GM21619 (cell line): Measurements from ENCODE around the gene CHML.
A peak's percentile ranks its signal among the peaks of the same experiment; 100 is the strongest.

Experiments
- ATAC-seq: cut with Tn5 transposase; IDR thresholded peaks from one replicate; pipeline ENCODE4 v1.9.1; 2021; ENCODE audit not compliant: unreplicated experiment

CHML gene

DNA sequence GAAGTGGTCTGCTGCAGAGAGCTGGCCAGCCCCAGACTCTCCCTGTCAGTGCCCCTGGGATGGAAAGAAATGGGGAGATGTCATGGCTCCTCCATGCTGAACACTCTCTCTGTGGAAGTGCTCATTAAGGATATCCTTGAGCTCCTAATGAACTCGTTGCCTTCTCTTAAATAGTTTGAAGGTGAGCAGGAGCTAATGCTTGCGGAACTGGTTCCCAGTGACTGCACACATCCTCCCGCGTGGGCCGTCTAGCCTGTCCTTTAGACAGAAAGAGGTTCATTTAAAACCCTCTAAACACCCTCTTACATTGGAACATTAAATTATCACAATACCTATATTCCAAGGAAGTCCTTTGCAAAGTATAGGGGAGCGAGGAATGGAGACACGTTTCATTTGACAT is 6.0 kb upstream of the CHML start:
- no peak for ATAC-seq

DNA sequence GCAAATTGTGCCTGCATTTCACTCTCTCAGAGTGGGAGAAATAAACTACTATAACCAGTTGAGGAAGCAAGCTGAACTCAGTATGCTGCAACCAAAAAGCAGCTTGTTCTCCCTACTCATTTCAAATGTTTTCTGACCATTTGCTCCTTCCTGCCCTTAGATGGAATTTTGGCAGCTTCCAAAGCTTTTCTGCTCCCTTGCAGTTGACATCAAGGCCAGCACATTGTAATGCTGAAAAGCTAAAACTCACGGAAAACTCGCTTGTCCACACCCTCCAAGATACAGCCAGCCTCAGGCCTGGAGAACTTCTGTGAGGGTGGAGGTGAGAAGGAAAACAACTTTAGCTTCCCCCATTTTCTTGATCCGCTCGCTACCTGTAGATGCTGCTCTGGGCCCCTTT is 5.0 kb upstream of the CHML start:
- ATAC-seq, result no peak

DNA sequence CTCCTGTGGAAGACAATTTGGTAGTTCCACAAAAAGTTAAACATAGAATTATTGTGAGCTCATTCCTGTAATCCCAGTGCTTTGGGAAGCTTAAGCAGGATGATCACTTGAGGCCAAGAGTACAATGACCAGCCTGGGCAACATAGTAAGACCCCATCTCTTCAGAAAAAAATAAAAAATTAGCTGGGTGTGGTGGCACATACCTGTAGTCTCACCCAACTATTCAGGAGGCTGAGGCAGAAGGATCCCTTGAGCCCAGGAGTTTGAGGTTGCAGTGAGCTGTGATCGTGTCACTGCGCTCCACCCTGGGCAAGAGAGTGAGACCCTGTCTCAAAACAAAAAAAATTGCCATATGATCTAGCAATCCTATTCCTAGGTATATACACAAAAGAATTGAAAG is 4.1 kb upstream of the CHML start:
- no peak for ATAC-seq

DNA sequence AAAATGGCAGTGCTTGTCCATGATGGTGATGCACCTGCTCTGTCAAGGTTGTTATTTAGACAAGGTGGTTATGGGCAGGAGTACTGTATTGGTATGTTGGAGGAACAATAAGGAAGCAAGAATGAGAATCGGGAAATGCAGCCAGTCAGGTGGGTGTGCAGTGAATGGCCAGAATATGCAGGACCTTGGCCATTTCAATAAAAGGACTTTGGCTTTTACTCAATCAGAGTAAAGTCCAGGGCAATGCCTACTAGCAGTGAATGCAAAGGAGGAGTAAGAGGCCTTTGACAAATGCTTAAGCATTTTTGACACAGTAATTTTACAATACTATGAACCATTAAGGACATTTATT is 2.4 kb upstream of the CHML start:
- ATAC-seq, result no peak

DNA sequence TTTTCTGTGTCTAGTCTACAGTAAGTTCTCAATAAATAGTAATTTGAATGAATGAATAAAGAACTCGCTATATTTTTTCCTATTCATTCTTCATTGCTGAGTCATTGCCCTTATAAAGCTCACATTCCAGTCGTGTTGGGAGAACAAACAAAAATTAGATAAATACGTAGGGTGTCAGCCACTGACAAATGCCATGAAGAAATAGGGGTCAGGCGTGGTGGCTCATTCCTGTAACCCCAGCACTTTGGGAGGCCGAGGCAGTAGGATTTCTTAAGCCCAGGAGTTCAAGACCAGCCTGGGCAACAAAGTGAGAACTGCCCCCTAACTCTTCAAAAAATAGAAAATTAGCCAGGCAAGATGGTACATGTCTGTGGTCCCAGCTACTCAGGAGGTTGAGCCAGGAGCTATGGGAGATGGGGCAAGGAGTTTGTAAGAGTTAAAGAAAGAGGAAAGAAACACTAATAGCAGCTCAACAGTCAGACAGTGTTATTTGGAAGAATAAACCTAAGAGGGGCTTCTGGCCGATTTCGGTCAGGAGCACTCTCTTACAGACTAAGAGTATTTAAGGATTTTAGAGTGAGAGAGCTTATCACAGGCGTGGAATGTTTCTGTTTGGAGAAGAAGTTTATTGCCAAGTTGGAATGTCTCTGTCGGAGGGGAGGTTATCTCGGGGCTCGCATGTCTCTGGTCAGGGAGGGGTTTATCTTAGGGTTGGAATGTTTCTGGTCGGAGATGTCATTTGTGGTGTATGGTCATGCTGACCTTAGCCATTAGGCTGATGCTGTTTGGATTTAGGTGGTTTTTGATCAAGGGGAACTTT is 1.8 kb upstream of the CHML start:
- ATAC-seq, result no peak

DNA sequence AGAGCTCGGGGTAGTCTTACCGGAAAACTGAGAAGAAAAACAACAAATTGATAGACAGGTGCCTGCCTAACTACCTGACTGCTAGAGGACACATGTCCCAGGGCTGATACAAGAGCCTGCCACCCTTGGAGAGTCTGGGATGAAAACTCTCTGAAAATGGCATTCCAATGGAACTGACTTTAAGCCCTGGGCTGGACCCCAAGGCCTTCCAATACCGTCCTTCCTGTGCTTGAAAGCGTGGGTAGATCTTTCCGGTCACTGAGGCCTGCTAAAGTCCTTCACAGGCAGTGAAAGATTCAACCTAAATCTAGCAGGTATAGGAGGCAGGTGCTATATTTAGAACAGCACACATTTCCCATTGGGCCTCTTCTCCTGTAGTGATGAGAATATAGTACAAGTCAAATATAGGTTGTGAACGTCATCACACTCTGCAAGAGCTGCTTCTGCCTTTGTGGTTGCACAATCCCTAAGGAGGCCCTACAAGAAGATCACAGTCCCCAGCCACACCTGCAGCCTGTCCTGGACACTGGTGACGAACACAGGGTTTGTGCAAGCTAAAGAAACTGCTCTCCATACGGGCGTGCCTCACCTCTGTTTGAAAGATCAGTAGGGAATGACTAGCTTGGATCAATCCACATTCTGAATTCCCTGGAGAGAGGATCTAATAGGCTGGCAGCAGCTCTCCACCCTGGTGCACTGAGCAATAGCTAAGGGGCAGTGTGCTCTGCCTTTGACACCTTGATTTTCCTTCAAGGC is 876 bp upstream of the CHML start:
- ATAC-seq, result no peak

DNA sequence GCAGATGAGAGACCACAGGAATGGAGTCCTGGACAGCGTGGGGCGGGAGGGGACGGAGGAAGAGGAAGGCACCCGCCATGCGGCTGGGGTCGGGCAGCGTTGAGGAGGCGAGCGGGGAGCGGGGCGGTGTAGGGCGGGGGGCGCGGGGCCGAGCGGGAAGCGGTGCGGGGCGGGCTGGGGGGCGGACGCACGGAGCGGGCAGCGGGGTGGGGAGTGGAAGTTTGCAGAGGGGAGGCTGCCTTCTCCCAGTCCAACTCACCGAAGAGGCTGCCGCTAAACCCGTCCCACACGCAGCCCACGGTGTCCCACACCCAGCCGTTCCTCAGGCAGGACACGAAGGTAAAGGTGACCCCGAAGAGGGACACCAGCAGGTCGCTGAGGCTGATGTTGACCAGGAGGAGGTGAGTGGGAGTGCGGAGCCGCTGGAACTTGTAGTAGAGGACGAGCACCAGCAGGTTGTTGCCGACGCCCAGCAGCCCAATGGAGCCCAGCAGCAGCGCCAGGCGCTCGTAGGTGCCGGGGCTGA is 483 bp downstream of the CHML start:
- peak; percentile 44 for ATAC-seq

DNA sequence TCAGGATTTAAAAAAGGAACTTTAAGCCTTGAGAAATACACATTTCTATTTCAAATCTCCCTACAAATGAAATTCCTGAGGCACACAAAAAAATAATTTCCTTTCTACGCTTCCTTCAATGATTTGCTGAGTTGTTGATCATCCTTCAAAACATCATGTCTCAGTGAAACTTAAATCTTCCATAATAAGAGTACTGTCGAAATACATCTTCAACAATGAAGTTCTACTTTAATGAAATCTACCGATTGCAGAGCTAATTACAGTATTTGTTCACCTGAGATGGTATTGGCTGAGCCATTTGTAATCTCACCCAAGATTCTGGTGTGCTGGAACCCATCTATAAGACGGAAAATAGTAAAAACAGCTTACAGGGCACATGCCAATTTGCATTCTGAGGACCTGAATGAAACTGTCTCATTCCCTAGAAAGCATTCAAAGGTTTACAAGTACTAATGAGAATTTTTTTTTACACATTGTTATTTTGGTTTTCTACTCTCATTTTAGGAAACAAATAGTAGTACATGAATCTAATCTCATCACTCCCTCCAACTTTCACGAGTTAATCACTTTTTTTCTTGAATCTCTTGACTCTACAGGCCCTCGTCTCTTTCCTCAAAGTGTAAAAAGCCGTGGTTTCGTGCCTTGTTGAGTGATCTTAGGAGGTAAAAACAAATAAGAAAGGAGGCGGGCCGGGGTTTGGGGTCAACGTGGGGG is 1.1 kb downstream of the CHML start:
- ATAC-seq, result no peak

DNA sequence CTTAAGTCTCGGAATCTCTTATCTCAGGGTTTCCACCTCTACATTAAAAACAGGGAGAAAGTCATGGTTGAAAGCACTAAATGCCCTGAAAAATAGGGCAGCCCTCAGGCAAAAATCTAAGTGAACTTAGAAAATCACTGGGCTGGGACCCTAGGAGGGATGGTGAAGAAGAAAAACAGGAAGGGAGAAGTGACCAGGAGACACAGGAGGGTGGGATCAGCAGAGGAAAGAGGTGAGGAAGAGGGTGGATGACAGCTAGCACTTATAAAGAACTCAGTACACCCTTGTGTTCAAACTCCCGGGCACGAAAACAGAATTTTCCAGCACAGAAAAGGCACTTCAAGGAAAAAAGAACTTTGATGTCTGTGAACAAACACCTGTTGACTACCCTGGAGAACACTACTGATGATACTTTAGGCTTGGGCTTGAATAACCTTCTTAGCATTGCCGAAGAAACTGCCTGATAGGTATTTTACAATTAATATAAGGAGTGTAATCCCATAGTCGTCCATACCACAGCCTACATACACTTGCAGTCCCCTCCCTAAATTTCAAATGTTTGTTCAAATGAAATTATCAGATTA is 2.0 kb downstream of the CHML start:
- no peak for ATAC-seq

DNA sequence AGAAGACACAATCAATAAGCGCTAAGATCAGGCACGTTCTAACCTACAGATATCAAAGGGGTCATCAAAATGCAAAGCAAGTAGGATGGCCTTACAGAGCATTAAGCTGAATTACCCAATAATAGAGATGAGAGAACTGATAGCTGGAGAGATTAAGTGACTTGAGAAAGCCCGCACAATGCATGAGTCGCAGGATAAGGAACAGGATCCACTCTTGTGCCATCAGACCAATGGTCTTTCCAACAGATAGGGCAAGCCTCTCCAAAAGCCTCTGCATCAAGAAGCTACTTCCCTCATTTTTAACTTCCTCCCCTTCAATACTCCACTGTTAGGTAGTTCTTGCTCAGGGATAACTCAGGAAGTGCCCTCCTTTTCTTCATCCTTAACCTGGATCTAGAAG is 2.6 kb downstream of the CHML start:
- no peak for ATAC-seq

DNA sequence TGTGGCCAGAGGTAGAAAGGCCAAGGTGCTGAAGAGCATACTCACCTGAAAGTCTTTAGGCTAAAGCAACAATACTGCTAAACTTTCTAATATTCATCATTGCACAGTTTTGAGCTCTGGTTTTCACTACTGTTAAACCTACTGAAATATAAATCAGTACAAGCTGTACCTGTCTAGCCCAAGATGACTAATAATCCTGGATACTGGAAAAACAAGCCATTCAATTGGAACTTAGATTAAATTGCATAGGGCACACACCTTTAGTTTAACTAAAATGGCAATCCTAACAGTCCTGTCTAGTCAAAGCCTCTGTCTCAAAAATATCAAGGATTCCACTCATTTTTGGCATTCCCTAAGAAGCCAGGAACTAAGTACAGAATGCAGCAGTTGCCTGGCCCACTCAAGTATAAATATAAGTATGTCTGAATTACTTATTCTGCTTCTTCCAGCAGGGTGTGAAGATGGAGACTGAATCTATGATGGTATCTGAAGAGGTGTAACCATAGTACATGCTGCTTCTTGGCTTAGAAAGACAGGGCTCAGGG is 3.1 kb downstream of the CHML start:
- no peak for ATAC-seq

DNA sequence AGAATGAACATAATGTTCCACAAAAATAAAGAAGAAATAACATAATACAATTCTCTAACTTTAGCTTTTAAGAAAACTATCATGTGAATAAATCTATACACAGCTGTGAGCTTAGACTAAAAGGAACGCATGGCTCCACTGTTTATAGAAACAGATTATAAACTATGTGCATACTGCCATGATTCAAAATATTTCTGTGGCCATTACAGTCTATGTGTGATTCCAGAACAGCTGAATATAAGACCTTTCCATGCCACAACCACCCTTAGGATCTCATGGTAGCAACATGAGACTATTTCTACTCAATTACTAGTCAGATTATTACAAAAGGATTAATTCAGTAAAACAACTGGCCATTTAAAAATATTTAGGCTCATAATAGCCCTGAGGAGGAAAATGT is 3.9 kb downstream of the CHML start:
- no peak for ATAC-seq

DNA sequence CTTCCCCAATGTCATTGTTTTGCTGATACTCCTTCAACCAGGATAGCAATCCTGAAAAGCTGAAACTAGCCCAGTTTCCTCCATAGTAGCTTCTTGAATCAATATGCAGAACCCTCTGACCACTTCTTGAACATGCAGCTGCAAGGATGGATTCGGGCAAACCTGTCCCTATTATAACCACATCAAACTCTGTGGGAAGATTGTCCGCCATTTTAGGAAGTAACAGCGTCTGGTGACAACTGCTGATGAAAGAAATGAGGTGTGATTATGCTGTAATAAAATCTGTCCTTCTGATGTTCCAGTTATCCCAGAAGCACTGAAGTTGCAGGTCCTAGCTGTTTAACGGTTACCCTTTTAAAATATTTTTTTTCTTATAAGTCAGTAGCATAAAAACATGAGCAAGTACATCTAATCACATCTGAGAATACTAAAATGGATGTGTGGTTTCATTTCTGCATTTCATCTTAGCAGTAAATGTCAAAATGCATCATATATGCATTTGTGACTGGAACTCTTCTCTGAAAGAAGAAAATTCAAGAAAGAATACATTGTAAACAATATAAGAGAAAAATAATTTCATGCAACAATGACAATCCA is 4.5 kb downstream of the CHML start:
- no peak for ATAC-seq

DNA sequence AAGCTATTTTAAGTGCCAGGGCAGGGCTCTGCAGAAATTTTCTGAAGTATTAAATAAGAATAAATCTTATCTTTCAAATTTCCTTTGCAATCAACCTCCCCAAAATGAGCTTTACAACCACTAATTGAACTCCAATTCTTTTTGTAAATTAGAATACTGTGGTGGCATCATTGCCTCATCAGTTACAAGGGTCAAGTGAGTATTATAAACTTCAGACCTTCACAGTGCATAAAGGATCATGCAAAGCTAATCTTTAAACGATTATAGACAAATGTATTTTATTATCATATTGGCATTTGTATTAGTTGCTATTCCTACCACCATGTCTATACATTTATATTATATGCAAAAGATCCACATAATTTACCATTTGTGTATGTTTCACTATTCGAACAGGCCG is 7.2 kb downstream of the CHML start:
- ATAC-seq, result no peak

DNA sequence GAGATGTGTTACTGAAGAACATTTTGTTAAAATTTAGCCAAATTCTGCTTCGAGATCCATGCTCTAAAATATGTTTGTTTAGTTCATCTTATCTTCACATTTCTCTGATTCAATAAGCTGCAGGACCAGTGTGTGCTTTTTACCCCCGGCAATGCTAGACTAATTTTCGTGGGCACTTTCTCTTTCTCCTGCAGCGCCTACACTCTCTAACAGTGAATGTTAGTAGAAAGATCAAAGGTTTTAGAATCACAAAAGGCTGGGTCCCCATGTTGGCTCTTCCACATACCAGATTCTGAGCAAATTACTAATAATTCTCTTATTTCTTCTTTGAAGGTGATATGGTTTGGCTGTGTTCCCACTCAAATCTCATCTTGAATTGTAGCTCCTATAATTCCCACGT is 8.5 kb downstream of the CHML start:
- ATAC-seq, result no peak

DNA sequence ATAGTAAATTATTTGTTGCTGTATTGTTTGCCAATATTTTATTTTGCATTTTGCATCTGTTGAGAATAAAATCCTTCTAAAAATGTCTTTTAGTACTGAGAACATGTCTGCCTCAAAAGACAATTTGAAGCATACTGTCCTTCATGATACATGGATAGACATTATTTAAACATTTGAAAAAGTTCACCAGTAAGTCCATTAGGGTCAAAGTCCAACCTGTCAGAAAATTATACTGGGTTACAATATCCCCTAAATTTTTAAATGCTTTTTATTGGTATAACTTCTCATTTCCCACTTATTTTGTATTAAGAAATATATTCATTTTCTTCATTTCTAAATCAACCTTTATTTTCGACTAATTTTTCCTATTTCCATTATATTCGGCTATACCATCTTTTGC is 9.3 kb downstream of the CHML start:
- ATAC-seq, result no peak

DNA sequence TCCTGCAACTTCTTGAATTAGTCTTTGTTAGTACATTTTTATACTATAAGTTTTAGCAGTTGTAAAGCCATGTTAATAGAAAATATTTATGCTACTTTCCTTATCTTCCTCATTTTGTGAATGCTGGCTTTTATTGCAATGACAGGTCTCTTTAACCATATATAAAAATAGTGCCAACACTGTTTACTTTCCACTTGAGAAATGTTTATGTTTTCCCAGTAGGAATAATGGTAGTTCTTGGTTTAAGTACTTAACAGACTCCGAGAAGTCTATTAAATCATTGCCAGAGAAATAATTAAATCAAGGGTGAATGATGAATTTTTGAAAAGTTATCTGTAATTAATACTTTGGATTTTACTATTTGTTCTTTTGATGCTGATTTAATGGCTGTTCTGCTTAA is 9.7 kb downstream of the CHML start:
- no peak for ATAC-seq

DNA sequence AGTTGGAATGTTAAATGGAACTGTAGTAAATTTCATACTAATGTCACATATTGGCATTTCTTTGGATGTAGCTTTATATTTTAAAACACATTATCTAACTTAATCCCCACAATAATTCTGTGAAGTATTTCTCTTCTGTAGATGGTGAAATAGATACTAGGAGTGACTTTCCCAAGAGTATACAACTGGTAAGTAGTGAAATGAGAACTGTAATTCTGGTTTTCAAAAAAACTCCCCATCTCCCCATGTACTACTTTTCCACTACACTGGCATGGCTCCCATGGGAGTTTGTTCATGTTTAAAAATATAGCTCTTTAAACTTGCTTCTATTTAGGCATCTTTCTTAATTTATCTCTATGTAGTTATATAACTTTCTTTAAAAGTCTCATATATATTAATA is 10.2 kb downstream of the CHML start:
- no peak for ATAC-seq

DNA sequence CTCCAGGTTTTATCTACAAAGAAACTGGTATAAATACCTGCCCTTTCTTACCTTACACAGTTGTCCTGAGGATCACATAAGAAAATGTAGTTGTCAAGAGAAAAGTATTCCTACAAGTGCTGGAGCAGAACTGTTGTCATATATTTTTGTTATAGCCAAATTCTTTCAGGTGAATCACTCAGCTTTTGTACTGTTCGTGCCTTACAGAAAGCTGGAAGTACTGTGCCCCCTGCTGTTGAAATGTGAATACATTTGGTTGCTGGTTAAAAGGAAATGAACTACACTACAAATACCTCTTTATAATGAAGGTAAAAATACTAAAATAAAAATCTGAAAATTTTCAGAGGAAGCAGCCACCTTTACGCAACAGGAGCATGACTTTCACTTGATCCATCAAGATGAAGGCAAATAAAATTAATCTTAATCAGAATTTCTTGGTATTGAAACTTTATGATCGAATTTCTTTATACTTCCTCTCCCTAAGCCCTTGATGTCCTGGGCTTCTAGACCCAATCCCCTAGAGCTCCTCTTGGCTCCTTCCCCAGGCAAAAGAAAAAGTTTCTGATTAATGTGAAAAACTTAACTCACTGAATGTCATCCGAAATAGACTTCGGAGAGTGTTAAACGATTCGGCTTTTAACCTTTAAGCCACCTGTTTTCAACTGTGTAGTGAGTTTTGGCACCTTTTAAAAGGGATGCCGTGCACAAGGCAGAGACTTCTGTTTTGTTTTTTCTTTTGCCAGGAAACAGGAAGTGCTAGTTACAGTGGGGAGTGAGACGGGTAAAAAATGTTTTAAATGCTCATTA is 12.5 kb downstream of the CHML start:
- ATAC-seq, result peak; percentile 83

DNA sequence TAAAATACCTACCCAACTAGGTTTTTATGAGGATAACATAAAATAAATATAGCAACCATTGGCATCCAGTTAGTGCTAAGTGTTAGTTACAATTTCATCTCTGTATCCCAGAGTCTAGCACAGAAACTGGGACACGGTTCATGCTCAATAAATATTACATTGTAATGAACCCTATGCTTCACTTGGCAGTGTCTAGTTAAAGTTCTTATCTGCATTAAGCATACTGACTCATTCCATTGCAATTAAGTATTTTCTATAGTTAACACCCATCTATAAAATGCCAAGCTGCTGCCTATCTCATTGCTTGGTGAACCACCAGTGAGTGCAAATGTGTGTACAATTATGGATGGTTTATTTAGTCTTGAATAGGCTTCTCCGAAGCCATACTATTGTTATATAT is 15.2 kb downstream of the CHML start:
- ATAC-seq, result no peak
